GM06990 (cell line): ENCODE data around the gene LRRC31.

Experiments
- DNase-seq: peaks from one replicate; pipeline ENCODE4 v3.0.0-alpha.2; 2011; ENCODE audit not compliant: insufficient read length; ENCODE audit errors: extremely low read depth
- H3K27me3 ChIP-seq: replicated peaks from 2 replicates; pipeline ENCODE4 v1.6.0; 2011; ENCODE audit warnings: low read length; ENCODE audit not compliant: control insufficient read depth, insufficient read depth
- H3K36me3 ChIP-seq: 2 replicates; pipeline ENCODE4 v1.5.1; 2011; ENCODE audit warnings: low read length; ENCODE audit not compliant: control insufficient read depth, insufficient read depth
- H3K4me3 ChIP-seq: replicated peaks from 2 replicates; pipeline ENCODE4 v1.5.1; 2011; ENCODE audit warnings: low read depth, mild to moderate bottlenecking, control low read depth, low read length
- CTCF ChIP-seq: IDR thresholded peaks from 2 replicates; pipeline ENCODE4 v1.5.1; 2011; ENCODE audit warnings: low read length, control low read depth, mild to moderate bottlenecking, inconsistent platforms; ENCODE audit not compliant: insufficient read depth, poor library complexity, severe bottlenecking

The LRRC31 gene

GRCh38 chr3:169907476-169907875 lies 37.7 kb upstream of the LRRC31 start:
- TF ChIP-seq CTCF = no peak
- H3K27me3 ChIP-seq = no peaks in the 10 kb centered on the region
- no peaks in the 10 kb centered on the region for H3K36me3 ChIP-seq
- no peak overlapping the region for H3K4me3 ChIP-seq
- DNase-seq = no peak

GRCh38 chr3:169905404-169905803 lies 35.7 kb upstream of the LRRC31 start:
- no peak for DNase-seq
- Histone ChIP-seq H3K36me3 (no peaks in the 10 kb centered on the region), H3K27me3 (no peaks in the 10 kb centered on the region), H3K4me3 (no peak overlapping the region)
- TF ChIP-seq CTCF = no peak

- Histone ChIP-seq H3K36me3 (no peaks in the 10 kb centered on the region), H3K27me3 (no peaks in the 10 kb centered on the region), H3K4me3 (no peak overlapping the region)
- no peak for DNase-seq
- TF ChIP-seq CTCF = no peak
These were observed 31.7 kb upstream of the LRRC31 start for GRCh38 chr3:169901453-169901852.

GRCh38 chr3:169897284-169897683 lies 27.5 kb upstream of the LRRC31 start:
- TF ChIP-seq CTCF = no peak
- Histone ChIP-seq H3K36me3 (no peaks in the 10 kb centered on the region), H3K27me3 (no peaks in the 10 kb centered on the region), H3K4me3 (no peak overlapping the region)
- no peak for DNase-seq

- TF ChIP-seq CTCF = no peak
- no peak overlapping the region for H3K4me3 ChIP-seq
- no peak for DNase-seq
These were observed 25.3 kb upstream of the LRRC31 start for GRCh38 chr3:169895072-169895471.

GRCh38 chr3:169894110-169894509 lies 24.4 kb upstream of the LRRC31 start:
- Histone ChIP-seq H3K4me3 (no peak overlapping the region), H3K27me3 (no peaks in the 10 kb centered on the region), H3K36me3 (no peaks in the 10 kb centered on the region)
- no peak for DNase-seq
- TF ChIP-seq CTCF = no peak

More at GRCh38 chr3:169895072-169895471, 25.3 kb upstream of the LRRC31 start:
- Histone ChIP-seq H3K36me3 (no peaks in the 10 kb centered on the region), H3K27me3 (no peaks in the 10 kb centered on the region)
